HepG2 (cell line): ENCODE measurements around the gene MYO19. TPM values are rescaled to one million over a fixed set of nuclear protein-coding genes. Genes with fewer than 3 reads are reported as not detected.

Experiments used
- CBX1 ChIP-seq: IDR thresholded peaks from one replicate; pipeline ENCODE4 v1.6.1; 2016; ENCODE audit warnings: antibody characterized with exemption, low read depth
- FOXC1 ChIP-seq: sonication (generic); formaldehyde crosslinking; IDR thresholded peaks from 2 replicates; pipeline ENCODE4 v1.8.0; 2022; ENCODE audit warnings: mild to moderate bottlenecking, missing genetic modification reagents, borderline replicate concordance
- HMG20B ChIP-seq: conservative IDR thresholded peaks from 2 replicates; pipeline ENCODE4 v1.6.1; 2016; ENCODE audit warnings: missing genetic modification reagents, missing compliant biosample characterization
- JUND ChIP-seq: sonication (generic); formaldehyde crosslinking; IDR thresholded peaks from 2 replicates; pipeline ENCODE4 v1.8.0; 2022; ENCODE audit warnings: mild to moderate bottlenecking, missing genetic modification reagents
- MZF1 ChIP-seq: sonication (generic); formaldehyde crosslinking; IDR thresholded peaks from 2 replicates; pipeline ENCODE4 v1.8.1; 2023; ENCODE audit warnings: mild to moderate bottlenecking, missing genetic modification reagents, borderline replicate concordance
- NR2F6 ChIP-seq, 2 experiments: IDR thresholded peaks; 2 replicates each; pipeline ENCODE4 v1.6.1; 2016; ENCODE audit warnings: antibody characterized with exemption in 1 of 2, mild to moderate bottlenecking in 1 of 2
- RFXAP ChIP-seq: sonication (generic); formaldehyde crosslinking; IDR thresholded peaks from 2 replicates; pipeline ENCODE4 v1.4.0; 2020; ENCODE audit warnings: missing genetic modification reagents, borderline replicate concordance
- SOX6 ChIP-seq, 2 experiments: fragments of 450-650 bp in 1 of 2; sonication (generic) in 1 of 2; formaldehyde crosslinking in 1 of 2; IDR thresholded peaks; 2 replicates each; pipeline versions ENCODE4 v1.4.0 to v1.6.1; 2017 to 2020; ENCODE audit warnings: antibody characterized with exemption in 1 of 2, mild to moderate bottlenecking in 1 of 2, missing genetic modification reagents in 1 of 2
- SP2 ChIP-seq: sonication (generic); formaldehyde crosslinking; IDR thresholded peaks from 2 replicates; pipeline ENCODE4 v1.5.1; 2020; ENCODE audit warnings: mild to moderate bottlenecking, missing genetic modification reagents
- TMF1 ChIP-seq: sonication (generic); formaldehyde crosslinking; IDR thresholded peaks from 2 replicates; pipeline ENCODE4 v1.8.1; 2022; ENCODE audit warnings: low read depth, missing genetic modification reagents
- ZNF350 ChIP-seq: sonication (generic); formaldehyde crosslinking; IDR thresholded peaks from 2 replicates; pipeline ENCODE4 v1.4.0; 2020; ENCODE audit warnings: mild to moderate bottlenecking, low read depth, missing genetic modification reagents, borderline replicate concordance
- ZNF382 ChIP-seq: sonication (generic); formaldehyde crosslinking; IDR thresholded peaks from 2 replicates; pipeline ENCODE4 v1.5.0; 2020; ENCODE audit warnings: missing genetic modification reagents, mild to moderate bottlenecking, borderline replicate concordance
- ZNF569 ChIP-seq: sonication (generic); formaldehyde crosslinking; IDR thresholded peaks from 2 replicates; pipeline ENCODE4 v1.5.0; 2020; ENCODE audit warnings: mild to moderate bottlenecking, missing genetic modification reagents, moderate library complexity, borderline replicate concordance
- ZNF572 ChIP-seq: sonication (generic); formaldehyde crosslinking; IDR thresholded peaks from 2 replicates; pipeline ENCODE4 v1.5.1; 2020; ENCODE audit warnings: mild to moderate bottlenecking, missing genetic modification reagents
- ZNF576 ChIP-seq: sonication (generic); formaldehyde crosslinking; IDR thresholded peaks from 2 replicates; pipeline ENCODE4 v1.4.0; 2020; ENCODE audit warnings: mild to moderate bottlenecking, missing genetic modification reagents
- ZNF674 ChIP-seq: sonication (generic); formaldehyde crosslinking; IDR thresholded peaks from 2 replicates; pipeline ENCODE4 v1.5.0; 2020; ENCODE audit warnings: low read depth, mild to moderate bottlenecking, missing genetic modification reagents
- ZSCAN29 ChIP-seq: sonication (generic); formaldehyde crosslinking; conservative IDR thresholded peaks from 2 replicates; pipeline ENCODE4 v1.4.0; 2020; ENCODE audit warnings: mild to moderate bottlenecking, missing genetic modification reagents
- polyA plus RNA-seq, 8 experiments: library from polyadenylated mRNA; depleted of rRNA in 3 of 8; stranded (reverse) in 7 of 8; unstranded in 1 of 8; fragments of >200 nt; fragmentation: Illumina TruSeq in 4 of 8; extraction: Trizol in 4 of 8; gene quantifications; 2 replicates each; pipeline versions ENCODE4 v1.2.1 to v1.2.3, GENCODE V29; 2011 to 2016; ENCODE audit warnings: low read depth in 4 of 8, missing spikeins in 1 of 8, mixed read lengths in 1 of 8; ENCODE audit not compliant: insufficient read depth in 1 of 8
- total RNA-seq, 5 experiments: library from RNA; depleted of rRNA; stranded (reverse); fragments of >200 nt; fragmentation: Illumina TruSeq; extraction: Trizol; gene quantifications; 2 replicates each; pipeline ENCODE4 v1.2.3, GENCODE V29; 2016; ENCODE audit warnings: low read depth in 1 of 5
- TF ChIP-seq, protein P1 (sequence below): sonication (generic); formaldehyde crosslinking; IDR thresholded peaks from 2 replicates; pipeline ENCODE4 v1.5.0; 2020; ENCODE audit warnings: missing genetic modification reagents
- TF ChIP-seq, protein P2 (sequence below): sonication (generic); formaldehyde crosslinking; IDR thresholded peaks from 2 replicates; pipeline ENCODE4 v1.4.0; 2020; ENCODE audit warnings: missing genetic modification reagents, borderline replicate concordance
- TF ChIP-seq, protein P3 (sequence below): sonication (generic); formaldehyde crosslinking; IDR thresholded peaks from 2 replicates; pipeline ENCODE4 v1.8.0; 2023; ENCODE audit warnings: mild to moderate bottlenecking, missing genetic modification reagents

The MYO19 gene
- total and polyA plus RNA-seq, 2 of the 13 experiments (the other 11 are each of a cell fraction or from before 2014, with no cell fraction given) = 75.7 to 82.3 TPM

- TF ChIP-seq ZNF382 (CRISPR knock-in tag) (no peak), ZNF576 (no peak), MZF1 (CRISPR knock-in tag) (no peak), ZNF350 (peak; percentile 42), SP2 (CRISPR knock-in tag) (no peak), JUND (no peak), NR2F6 (IDR thresholded peaks at IDR 0.05) (no peak), NR2F6 (CRISPR knock-in tag; IDR thresholded peaks at IDR 0.05) (peak; percentile 4; the same call in 1 of the 2 replicates), ZNF572 (CRISPR knock-in tag) (no peak), RFXAP (CRISPR knock-in tag) (no peak), ZSCAN29 (CRISPR knock-in tag) (no peak), SOX6 (IDR thresholded peaks at IDR 0.05) (no peak), SOX6 (CRISPR knock-in tag; IDR thresholded peaks at IDR 0.05) (no peak), FOXC1 (CRISPR knock-in tag) (peak; percentile 39; the same call in 1 of the 2 replicates), ZNF569 (CRISPR knock-in tag) (no peak), HMG20B (CRISPR knock-in tag) (peak; percentile 9; the same call in 1 of the 2 replicates), CBX1 (peak; percentile 24), ZNF674 (CRISPR knock-in tag) (no peak), TMF1 (CRISPR knock-in tag) (peak; percentile 50)
- TF ChIP-seq, protein P1, sequence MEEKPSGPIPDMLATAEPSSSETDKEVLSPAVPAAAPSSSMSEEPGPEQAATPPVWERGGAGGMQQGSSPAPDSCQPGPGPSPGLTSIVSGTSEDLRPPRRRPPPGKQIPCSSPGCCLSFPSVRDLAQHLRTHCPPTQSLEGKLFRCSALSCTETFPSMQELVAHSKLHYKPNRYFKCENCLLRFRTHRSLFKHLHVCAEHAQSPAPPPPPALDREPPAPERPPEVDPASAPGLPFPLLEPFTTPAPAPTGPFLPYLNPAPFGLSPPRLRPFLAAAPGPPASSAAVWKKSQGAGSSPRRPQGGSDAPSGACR (CRISPR knock-in tag) = peak; percentile 40; the same call in 1 of the 2 replicates
- TF ChIP-seq, protein P2, sequence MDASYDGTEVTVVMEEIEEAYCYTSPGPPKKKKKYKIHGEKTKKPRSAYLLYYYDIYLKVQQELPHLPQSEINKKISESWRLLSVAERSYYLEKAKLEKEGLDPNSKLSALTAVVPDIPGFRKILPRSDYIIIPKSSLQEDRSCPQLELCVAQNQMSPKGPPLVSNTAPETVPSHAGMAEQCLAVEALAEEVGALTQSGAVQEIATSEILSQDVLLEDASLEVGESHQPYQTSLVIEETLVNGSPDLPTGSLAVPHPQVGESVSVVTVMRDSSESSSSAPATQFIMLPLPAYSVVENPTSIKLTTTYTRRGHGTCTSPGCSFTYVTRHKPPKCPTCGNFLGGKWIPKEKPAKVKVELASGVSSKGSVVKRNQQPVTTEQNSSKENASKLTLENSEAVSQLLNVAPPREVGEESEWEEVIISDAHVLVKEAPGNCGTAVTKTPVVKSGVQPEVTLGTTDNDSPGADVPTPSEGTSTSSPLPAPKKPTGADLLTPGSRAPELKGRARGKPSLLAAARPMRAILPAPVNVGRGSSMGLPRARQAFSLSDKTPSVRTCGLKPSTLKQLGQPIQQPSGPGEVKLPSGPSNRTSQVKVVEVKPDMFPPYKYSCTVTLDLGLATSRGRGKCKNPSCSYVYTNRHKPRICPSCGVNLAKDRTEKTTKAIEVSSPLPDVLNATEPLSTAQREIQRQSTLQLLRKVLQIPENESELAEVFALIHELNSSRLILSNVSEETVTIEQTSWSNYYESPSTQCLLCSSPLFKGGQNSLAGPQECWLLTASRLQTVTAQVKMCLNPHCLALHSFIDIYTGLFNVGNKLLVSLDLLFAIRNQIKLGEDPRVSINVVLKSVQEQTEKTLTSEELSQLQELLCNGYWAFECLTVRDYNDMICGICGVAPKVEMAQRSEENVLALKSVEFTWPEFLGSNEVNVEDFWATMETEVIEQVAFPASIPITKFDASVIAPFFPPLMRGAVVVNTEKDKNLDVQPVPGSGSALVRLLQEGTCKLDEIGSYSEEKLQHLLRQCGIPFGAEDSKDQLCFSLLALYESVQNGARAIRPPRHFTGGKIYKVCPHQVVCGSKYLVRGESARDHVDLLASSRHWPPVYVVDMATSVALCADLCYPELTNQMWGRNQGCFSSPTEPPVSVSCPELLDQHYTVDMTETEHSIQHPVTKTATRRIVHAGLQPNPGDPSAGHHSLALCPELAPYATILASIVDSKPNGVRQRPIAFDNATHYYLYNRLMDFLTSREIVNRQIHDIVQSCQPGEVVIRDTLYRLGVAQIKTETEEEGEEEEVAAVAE (CRISPR knock-in tag) = peak; percentile 62; the same call in 1 of the 2 replicates
- TF ChIP-seq, protein P3, sequence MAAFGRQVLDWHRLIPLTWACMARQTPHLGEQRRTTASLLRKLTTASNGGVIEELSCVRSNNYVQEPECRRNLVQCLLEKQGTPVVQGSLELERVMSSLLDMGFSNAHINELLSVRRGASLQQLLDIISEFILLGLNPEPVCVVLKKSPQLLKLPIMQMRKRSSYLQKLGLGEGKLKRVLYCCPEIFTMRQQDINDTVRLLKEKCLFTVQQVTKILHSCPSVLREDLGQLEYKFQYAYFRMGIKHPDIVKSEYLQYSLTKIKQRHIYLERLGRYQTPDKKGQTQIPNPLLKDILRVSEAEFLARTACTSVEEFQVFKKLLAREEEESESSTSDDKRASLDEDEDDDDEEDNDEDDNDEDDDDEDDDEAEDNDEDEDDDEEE = peak; percentile 32; the same call in 1 of the 2 replicates
Observed at GRCh38 chr17:36544307-36545076, 9.8 kb upstream of the MYO19 start, which contains the start of gene GGNBP2 (continued).
